HG03469 (cell line): ENCODE measurements around the gene CDH23.

Source experiments
- ATAC-seq: cut with Tn5 transposase; IDR thresholded peaks from one replicate; pipeline ENCODE4 v1.9.1; 2021; ENCODE audit warnings: mild to moderate bottlenecking, moderate library complexity, moderate number of reproducible peaks; ENCODE audit not compliant: unreplicated experiment

The CDH23 gene

DNA sequence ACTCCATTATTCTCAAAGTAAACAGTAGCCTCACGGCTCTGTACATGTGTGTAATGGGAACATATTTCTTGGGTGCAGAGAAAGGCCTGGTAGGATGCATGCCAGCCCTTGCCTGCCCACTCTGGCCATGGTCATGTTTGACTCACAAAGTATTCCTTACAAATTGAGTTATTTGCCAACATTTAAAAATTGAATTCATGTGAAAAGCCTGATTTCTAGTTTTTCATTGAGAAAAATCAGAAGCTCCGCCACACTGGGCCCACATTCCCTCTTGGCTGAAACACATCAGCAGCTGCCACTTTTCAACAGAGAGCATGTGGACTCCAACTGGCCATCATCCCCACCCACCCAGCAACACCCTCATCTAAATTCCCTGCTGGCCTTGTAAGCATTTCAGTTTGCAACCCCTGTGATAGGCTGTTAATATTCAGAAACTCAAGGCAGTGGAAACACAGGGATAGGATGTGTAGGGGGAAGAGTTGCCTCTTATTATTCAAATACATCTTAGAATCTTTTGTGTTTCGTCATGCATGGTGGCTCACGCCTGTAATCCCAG is 40.9 kb downstream of the CDH23 start:
- no peak for ATAC-seq

GRCh38 chr10:71438761-71439160 is 42.0 kb downstream of the CDH23 start:
- no peak for ATAC-seq

GRCh38 chr10:71439670-71440425 is 43.1 kb downstream of the CDH23 start:
- ATAC-seq = no peak

DNA sequence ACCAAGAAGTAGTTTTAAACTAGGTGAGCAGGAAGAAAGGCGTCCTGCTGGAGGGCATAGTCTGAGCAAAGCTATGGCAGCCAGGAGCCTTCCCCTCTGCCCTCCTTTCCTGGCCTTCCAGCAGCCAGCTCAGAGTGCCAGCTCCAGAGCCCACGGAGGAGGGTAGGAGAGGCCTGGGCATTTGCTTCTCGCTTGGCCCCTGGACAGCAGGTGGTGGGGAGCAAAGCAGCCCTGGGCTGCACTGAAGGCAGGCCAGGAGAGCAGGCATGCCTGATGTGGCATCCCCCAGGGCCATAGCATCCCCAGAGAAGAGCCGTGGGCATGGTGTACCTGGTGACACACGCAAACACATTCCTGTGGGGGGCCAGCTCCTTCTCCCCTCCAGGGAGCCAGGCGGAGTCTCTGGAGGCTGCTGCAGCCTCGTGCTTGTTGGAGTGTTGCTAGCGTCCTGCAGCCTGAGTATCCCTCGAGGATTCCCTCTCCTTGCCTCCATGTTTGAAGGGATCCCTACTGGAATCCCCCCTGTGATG is 43.9 kb downstream of the CDH23 start:
- ATAC-seq = no peak

DNA sequence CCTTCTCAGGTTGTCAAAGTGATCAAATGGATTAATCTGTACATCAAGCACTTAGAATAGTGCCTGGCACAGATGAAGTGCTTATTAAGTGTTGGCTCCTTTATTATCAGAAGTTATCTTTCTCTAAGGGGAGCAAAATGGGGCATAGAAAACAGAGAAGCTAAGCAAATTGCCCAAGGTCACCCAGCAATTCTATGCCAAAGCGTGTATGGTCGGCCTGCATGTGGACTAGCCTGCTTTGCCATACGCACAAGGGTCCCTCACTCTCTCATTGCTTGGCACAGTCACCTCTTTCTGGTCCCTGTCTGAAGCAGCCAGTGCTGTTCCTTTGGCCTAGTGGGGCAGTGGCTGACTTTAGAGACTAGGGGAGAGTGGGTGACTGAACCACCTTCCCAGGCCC is 45.3 kb downstream of the CDH23 start:
- no peak for ATAC-seq

- no peak for ATAC-seq
These were observed 46.3 kb downstream of the CDH23 start for GRCh38 chr10:71442859-71443570.

GRCh38 chr10:71443676-71444075 is 47.0 kb downstream of the CDH23 start:
- ATAC-seq = no peak

DNA sequence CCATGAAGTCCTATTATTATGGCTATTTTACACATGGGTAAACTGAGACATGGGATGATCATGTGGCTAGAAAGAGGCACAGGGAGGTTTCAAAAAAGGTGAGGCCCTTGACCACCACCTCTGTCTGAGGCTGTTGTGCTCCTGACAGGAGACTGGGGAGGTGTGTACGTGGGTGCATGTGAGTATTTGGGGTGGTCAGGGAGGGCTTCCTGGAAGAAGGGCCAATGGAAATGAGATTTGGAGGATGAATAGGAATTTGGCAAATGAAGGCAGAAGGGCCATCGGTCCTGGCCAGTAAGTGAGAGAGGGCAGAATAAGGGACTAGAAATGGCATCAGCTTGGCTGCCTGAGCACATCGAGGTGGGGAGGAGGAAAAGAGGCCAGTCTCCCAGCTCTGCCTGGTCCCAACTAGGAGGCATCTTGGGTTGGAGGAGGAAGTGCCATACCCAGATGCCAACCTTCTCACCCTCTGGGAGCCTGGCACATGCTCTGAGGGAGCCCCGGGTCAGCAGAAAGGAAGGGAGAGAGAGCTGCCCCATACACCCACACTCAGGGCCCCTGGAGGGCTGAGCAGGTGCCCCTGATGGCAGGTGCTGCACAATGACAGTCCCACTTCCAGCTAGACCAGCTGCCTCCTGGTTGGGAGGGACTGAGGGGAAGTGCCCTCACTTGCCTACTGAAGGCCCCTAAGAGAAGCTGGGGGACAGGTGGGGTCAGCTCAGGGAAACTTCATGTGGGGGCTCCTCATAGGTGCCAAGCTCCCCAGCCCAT is 47.7 kb downstream of the CDH23 start:
- no peak for ATAC-seq

GRCh38 chr10:71447676-71448075 is 51.0 kb downstream of the CDH23 start:
- ATAC-seq = no peak

- no peak for ATAC-seq
These were observed 51.4 kb downstream of the CDH23 start for GRCh38 chr10:71448146-71448545.

DNA sequence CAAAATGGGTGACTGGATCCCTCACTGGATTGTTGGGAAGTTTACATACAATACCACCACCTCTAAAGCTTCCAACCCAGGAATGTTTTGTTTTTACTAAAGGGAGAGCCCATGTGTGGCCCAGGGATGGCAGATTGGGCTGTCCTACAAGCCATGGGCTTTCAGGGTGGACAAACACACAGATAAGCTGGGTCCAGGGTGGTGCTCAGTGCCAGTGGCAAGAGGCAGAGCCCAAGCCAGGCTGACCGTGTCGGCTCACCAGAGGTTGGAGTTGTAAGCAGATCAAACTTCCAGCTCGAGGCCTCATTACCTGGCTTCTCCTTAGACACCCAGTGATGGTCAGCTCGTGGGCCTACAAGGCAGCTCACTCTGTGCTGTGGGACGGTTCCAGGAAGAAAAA is 52.3 kb downstream of the CDH23 start:
- ATAC-seq = no peak

- no peak for ATAC-seq
These were observed 55.0 kb downstream of the CDH23 start for GRCh38 chr10:71451754-71452153.

DNA sequence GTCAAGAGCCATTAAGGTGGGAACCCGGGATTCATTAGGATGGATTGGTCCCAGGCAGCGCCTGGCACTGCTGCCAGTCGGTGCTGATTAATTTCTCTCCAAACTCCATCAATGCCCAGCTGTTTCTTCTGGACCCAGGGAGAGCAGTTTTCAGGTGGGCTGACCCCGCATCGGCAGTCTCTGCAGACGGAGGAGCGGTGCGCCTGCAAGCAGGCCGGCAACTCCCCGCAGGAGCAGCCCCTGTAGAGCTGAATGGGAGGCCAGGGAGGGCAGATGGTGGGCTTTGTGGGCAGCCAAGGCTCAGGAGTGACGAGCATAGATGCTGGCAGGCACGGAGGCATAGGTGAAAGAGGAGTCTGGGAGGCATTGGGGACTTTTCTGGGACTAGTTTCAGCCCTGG is 56.5 kb downstream of the CDH23 start:
- ATAC-seq = no peak

- ATAC-seq = no peak
These were observed 57.6 kb downstream of the CDH23 start for GRCh38 chr10:71454347-71454746.

- no peak for ATAC-seq
These were observed 58.3 kb downstream of the CDH23 start for GRCh38 chr10:71455035-71455434.

DNA sequence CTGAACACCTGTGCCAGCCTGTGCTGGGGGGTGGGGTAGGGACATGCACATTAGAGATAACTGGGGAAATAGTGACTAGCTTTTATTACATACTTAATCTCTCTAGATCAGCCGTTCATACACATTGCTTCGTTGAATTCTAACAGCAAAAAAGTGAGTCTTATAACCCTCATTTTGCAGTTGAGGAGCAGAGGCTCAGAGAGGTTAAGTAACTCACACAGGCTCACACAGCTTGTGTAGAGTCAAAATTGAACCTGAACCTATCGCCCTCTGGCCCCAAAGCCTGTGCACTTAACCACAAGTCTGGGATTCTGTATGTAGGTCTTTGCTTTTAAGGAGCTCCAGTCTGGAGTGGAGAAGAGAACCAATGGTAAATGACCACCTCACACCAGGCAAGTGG is 59.9 kb downstream of the CDH23 start:
- ATAC-seq = no peak

GRCh38 chr10:71457908-71458307 is 61.2 kb downstream of the CDH23 start:
- no peak for ATAC-seq

DNA sequence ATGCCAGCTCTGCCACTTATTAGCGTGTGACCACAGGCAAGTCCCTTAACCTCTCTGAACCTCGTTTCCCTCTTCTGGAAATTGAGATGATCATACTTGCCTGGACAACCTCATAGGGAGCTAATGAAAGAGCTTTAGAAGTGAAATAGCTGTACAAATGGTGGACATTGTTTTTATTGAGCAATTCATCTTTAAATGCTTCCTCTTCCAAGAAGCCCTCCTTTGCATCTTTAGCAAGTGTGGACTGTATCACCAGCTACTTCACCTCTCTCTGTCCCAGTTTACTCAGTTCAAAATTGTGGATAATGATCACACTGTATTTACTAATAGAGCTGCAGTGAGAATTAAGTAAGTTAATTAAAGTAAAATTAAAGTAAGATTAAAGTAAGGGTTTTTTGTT is 61.7 kb downstream of the CDH23 start:
- ATAC-seq = no peak

GRCh38 chr10:71459513-71459912 is 62.8 kb downstream of the CDH23 start:
- no peak for ATAC-seq

DNA sequence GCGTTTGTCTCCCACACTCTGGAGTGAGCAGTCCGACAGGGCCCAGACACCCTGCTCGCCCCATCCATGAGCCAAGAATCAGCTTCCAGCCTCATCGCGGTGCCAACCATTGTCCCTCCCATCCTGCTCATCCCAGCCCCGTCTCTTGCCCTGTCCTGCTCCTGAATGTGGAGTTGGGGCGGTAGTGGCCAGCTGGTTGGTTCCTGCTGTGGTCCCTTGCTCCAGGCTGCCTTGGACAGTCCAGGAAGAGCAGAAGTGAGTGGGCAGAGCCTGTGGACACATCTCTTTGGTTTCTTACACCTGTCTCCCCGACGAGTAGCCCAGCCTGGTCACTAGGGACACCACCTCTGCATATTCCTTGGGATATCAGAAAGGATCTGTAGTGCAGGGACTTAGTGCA is 63.9 kb downstream of the CDH23 start:
- no peak for ATAC-seq

DNA sequence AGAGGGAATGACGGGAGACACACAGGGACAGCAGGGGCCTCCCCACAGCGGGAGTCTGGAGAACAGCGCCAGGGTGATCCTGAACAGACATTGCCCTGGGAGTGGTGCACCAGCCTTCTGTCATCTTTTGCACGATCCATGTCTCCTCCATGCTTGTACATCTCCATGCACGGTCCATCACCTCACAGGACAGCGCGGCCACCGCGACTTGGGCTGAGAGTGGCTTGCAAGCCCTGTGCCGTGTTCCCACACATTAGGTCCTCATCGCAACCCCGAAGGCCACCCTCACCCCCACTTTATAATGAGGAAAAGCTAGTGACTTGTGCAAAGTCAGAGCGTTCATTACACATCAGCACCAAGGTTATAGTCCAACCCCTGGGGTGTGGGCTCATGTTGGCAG is 64.7 kb downstream of the CDH23 start:
- no peak for ATAC-seq
